IgD-negative memory B cell (primary cell): Measurements from ENCODE around the gene PITPNB. TPM values are rescaled to one million over a fixed set of nuclear protein-coding genes. Genes with fewer than 3 reads are reported as not detected.

ENCODE experiments used
- H3K27ac Mint-ChIP-seq, 3 donors: one replicate each; pipeline ENCODE4 v1.8.0; 2020 to 2022; ENCODE audit warnings: mild to moderate bottlenecking in 3 of 3, mixed read lengths in 3 of 3, moderate library complexity in 1 of 3
- H3K27me3 Mint-ChIP-seq: one replicate; pipeline ENCODE4 v1.8.0; 2021; ENCODE audit warnings: mixed read lengths
- H3K36me3 Mint-ChIP-seq: one replicate; pipeline ENCODE4 v1.8.0; 2020; ENCODE audit warnings: mild to moderate bottlenecking, mixed read lengths
- H3K4me1 Mint-ChIP-seq, 3 donors: one replicate each; pipeline ENCODE4 v1.8.0; 2020 to 2022; ENCODE audit warnings: mixed read lengths in 3 of 3, mild to moderate bottlenecking in 1 of 3
- H3K4me3 Mint-ChIP-seq, 4 donors: one replicate each; pipeline ENCODE4 v1.8.0; 2020 to 2022; ENCODE audit warnings: mild to moderate bottlenecking in 4 of 4, mixed read lengths in 4 of 4, moderate library complexity in 3 of 4
- H3K9me3 Mint-ChIP-seq, 3 donors: one replicate each; pipeline ENCODE4 v1.8.0; 2020 to 2021; ENCODE audit warnings: mixed read lengths in 3 of 3, mild to moderate bottlenecking in 1 of 3
- polyA plus RNA-seq: library from polyadenylated mRNA; unstranded; fragments of 300-500 nt; fragmentation: Illumina TruSeq; gene quantifications from one replicate; pipeline ENCODE4 v1.2.3, GENCODE V29; 2021

The PITPNB gene
- polyA plus RNA-seq = 55.9 TPM

- peak within 1 kb of the TSS; percentile 94 to 99 (median 99) for H3K27ac Mint-ChIP-seq
- no peaks in the 10 kb centered on the region for H3K9me3 Mint-ChIP-seq
- peaks cover 8% of the 10 kb centered on the region for H3K36me3 Mint-ChIP-seq
- H3K4me3 Mint-ChIP-seq = peak within 1 kb of the TSS; percentile 95 to 100 (median 96)
- no peaks in the 10 kb centered on the region for H3K27me3 Mint-ChIP-seq
- H3K4me1 Mint-ChIP-seq = peaks cover 38 to 54% (median 45%) of the 10 kb centered on the region in 3 donors
Observed at GRCh38 chr22:27919222-27919941, at the start of gene PITPNB. Gene PITPNB (minus strand): TSS chr22:27919256. CDS start chr22:27919191, 65 bp downstream.

- H3K27me3 Mint-ChIP-seq = no peaks in the 10 kb centered on the region
- H3K36me3 Mint-ChIP-seq = peaks cover 9% of the 10 kb centered on the region
- H3K9me3 Mint-ChIP-seq = peaks cover 2 to 9% (median 5%) of the 10 kb centered on the region in 3 donors
- no peaks in the 10 kb centered on the region for H3K4me1 Mint-ChIP-seq
- H3K4me3 Mint-ChIP-seq = no peak overlapping the region
- no peak overlapping the region for H3K27ac Mint-ChIP-seq
Observed at GRCh38 chr22:27966168-27967064, 47.4 kb upstream of the PITPNB start.

GRCh38 chr22:27962268-27963044 is 43.4 kb upstream of the PITPNB start:
- Mint-ChIP-seq H3K36me3 (peaks cover 2% of the 10 kb centered on the region), H3K27ac (peak overlapping the region in 1 of 3 donors; percentile 67), H3K27me3 (no peaks in the 10 kb centered on the region), H3K9me3 (no peaks in the 10 kb centered on the region), H3K4me1 (no peaks in the 10 kb centered on the region), H3K4me3 (peak overlapping the region in 1 of 4 donors; percentile 27)

GRCh38 chr22:27961680-27962079 is 42.6 kb upstream of the PITPNB start:
- H3K4me3 Mint-ChIP-seq = no peak overlapping the region
- H3K4me1 Mint-ChIP-seq = no peaks in the 10 kb centered on the region
- H3K9me3 Mint-ChIP-seq = no peaks in the 10 kb centered on the region
- H3K27ac Mint-ChIP-seq = no peak overlapping the region
- H3K27me3 Mint-ChIP-seq = no peaks in the 10 kb centered on the region
- peaks cover 2% of the 10 kb centered on the region for H3K36me3 Mint-ChIP-seq

GRCh38 chr22:27961182-27961581 is 42.1 kb upstream of the PITPNB start:
- Mint-ChIP-seq H3K27me3 (no peaks in the 10 kb centered on the region), H3K4me3 (no peak overlapping the region), H3K9me3 (no peaks in the 10 kb centered on the region), H3K36me3 (peaks cover 2% of the 10 kb centered on the region), H3K4me1 (no peaks in the 10 kb centered on the region), H3K27ac (no peak overlapping the region)

GRCh38 chr22:27959335-27960090 is 40.5 kb upstream of the PITPNB start:
- no peaks in the 10 kb centered on the region for H3K4me1 Mint-ChIP-seq
- H3K4me3 Mint-ChIP-seq = no peak overlapping the region
- peaks cover 2% of the 10 kb centered on the region for H3K36me3 Mint-ChIP-seq
- H3K9me3 Mint-ChIP-seq = no peaks in the 10 kb centered on the region
- peak overlapping the region in 1 of 3 donors; percentile 67 for H3K27ac Mint-ChIP-seq
- no peaks in the 10 kb centered on the region for H3K27me3 Mint-ChIP-seq

GRCh38 chr22:27952779-27953178 is 33.7 kb upstream of the PITPNB start:
- Mint-ChIP-seq H3K27ac (no peak overlapping the region), H3K9me3 (no peaks in the 10 kb centered on the region), H3K27me3 (no peaks in the 10 kb centered on the region), H3K4me1 (no peaks in the 10 kb centered on the region), H3K4me3 (no peak overlapping the region), H3K36me3 (no peaks in the 10 kb centered on the region)

GRCh38 chr22:27952091-27952490 is 33.0 kb upstream of the PITPNB start:
- H3K27ac Mint-ChIP-seq = no peak overlapping the region
- no peaks in the 10 kb centered on the region for H3K4me1 Mint-ChIP-seq
- no peaks in the 10 kb centered on the region for H3K36me3 Mint-ChIP-seq
- no peaks in the 10 kb centered on the region for H3K9me3 Mint-ChIP-seq
- no peak overlapping the region for H3K4me3 Mint-ChIP-seq
- no peaks in the 10 kb centered on the region for H3K27me3 Mint-ChIP-seq

GRCh38 chr22:27949421-27949820 is 30.4 kb upstream of the PITPNB start:
- no peak overlapping the region for H3K27ac Mint-ChIP-seq
- no peaks in the 10 kb centered on the region for H3K36me3 Mint-ChIP-seq
- no peaks in the 10 kb centered on the region for H3K9me3 Mint-ChIP-seq

GRCh38 chr22:27948569-27948968 is 29.5 kb upstream of the PITPNB start:
- no peak overlapping the region for H3K4me3 Mint-ChIP-seq
- H3K27ac Mint-ChIP-seq = no peak overlapping the region
- no peaks in the 10 kb centered on the region for H3K4me1 Mint-ChIP-seq
- H3K27me3 Mint-ChIP-seq = no peaks in the 10 kb centered on the region
- H3K36me3 Mint-ChIP-seq = peaks cover 1% of the 10 kb centered on the region
- no peaks in the 10 kb centered on the region for H3K9me3 Mint-ChIP-seq

More at GRCh38 chr22:27949421-27949820, 30.4 kb upstream of the PITPNB start:
- Mint-ChIP-seq H3K4me3 (no peak overlapping the region), H3K4me1 (no peaks in the 10 kb centered on the region), H3K27me3 (no peaks in the 10 kb centered on the region)

- Mint-ChIP-seq H3K27me3 (no peaks in the 10 kb centered on the region), H3K36me3 (peaks cover 1% of the 10 kb centered on the region), H3K9me3 (no peaks in the 10 kb centered on the region), H3K4me3 (no peak overlapping the region), H3K27ac (no peak overlapping the region), H3K4me1 (no peaks in the 10 kb centered on the region)
Observed at GRCh38 chr22:27947448-27947847, 28.4 kb upstream of the PITPNB start.

GRCh38 chr22:27941143-27941542 is 22.1 kb upstream of the PITPNB start:
- Mint-ChIP-seq H3K27me3 (no peaks in the 10 kb centered on the region), H3K4me3 (no peak overlapping the region), H3K9me3 (no peaks in the 10 kb centered on the region), H3K27ac (no peak overlapping the region), H3K36me3 (peaks cover 13% of the 10 kb centered on the region), H3K4me1 (no peaks in the 10 kb centered on the region)

GRCh38 chr22:27937453-27937852 is 18.4 kb upstream of the PITPNB start:
- Mint-ChIP-seq H3K4me3 (no peak overlapping the region), H3K27ac (no peak overlapping the region), H3K9me3 (no peaks in the 10 kb centered on the region), H3K36me3 (peaks cover 19% of the 10 kb centered on the region), H3K4me1 (no peaks in the 10 kb centered on the region), H3K27me3 (no peaks in the 10 kb centered on the region)

GRCh38 chr22:27935897-27936296 is 16.8 kb upstream of the PITPNB start:
- H3K9me3 Mint-ChIP-seq = no peaks in the 10 kb centered on the region
- no peak overlapping the region for H3K27ac Mint-ChIP-seq
- no peaks in the 10 kb centered on the region for H3K27me3 Mint-ChIP-seq
- H3K4me3 Mint-ChIP-seq = no peak overlapping the region
- H3K36me3 Mint-ChIP-seq = peaks cover 17% of the 10 kb centered on the region
- H3K4me1 Mint-ChIP-seq = no peaks in the 10 kb centered on the region
